Transverse colon (tissue), 4 donors: ENCODE measurements around the gene KRT39. TPM values are rescaled to one million over a fixed set of nuclear protein-coding genes. Genes with fewer than 3 reads are reported as not detected.
A peak's percentile ranks its signal among the peaks of the same experiment; 100 is the strongest.

Source experiments
- DNase-seq: peaks from one replicate; pipeline ENCODE4 v3.0.0-alpha.2; 2019
- H3K27ac ChIP-seq, 4 donors: fragments of 200-600 bp; sonication (generic); 2 replicates each; pipeline ENCODE4 v1.5.1; 2016 to 2018; ENCODE audit warnings: inconsistent platforms in 4 of 4
- H3K27me3 ChIP-seq: fragments of 200-600 bp; sonication (generic); 2 replicates; pipeline ENCODE4 v1.5.1; 2017; ENCODE audit warnings: inconsistent platforms
- H3K36me3 ChIP-seq, 4 donors: fragments of 200-600 bp; sonication (generic); 2 replicates each; pipeline ENCODE4 v1.5.1; 2017 to 2019; ENCODE audit warnings: inconsistent platforms in 4 of 4
- H3K4me1 ChIP-seq, 4 donors: fragments of 200-600 bp; sonication (generic); 2 replicates each; pipeline ENCODE4 v1.5.1; 2017 to 2020; ENCODE audit warnings: inconsistent platforms in 4 of 4
- H3K4me3 ChIP-seq, 4 donors: fragments of 200-600 bp; sonication (generic); 1 replicate in 1 of 4; 2 replicates in 3 of 4; pipeline versions ENCODE4 v1.5.1 to v1.6.1; 2017 to 2019; ENCODE audit warnings: inconsistent platforms in 4 of 4
- H3K9me3 ChIP-seq, 2 donors: fragments of 200-600 bp; sonication (generic); 2 replicates each; pipeline ENCODE4 v1.5.1; 2017 to 2019; ENCODE audit warnings: inconsistent platforms in 2 of 2
- EP300 ChIP-seq: sonication (generic); formaldehyde crosslinking; IDR thresholded peaks from one replicate; pipeline ENCODE4 v1.6.1; 2017; ENCODE audit warnings: antibody characterized with exemption, low read depth
- POLR2A ChIP-seq: fragments of 450-650 bp; IDR thresholded peaks from one replicate; pipeline ENCODE4 v1.6.1; 2016; ENCODE audit warnings: antibody characterized with exemption, mild to moderate bottlenecking, moderate library complexity
- POLR2AphosphoS5 ChIP-seq, 3 donors: sonication (generic); formaldehyde crosslinking; IDR thresholded peaks; one replicate each; pipeline ENCODE4 v1.6.1; 2016; ENCODE audit warnings: antibody characterized with exemption in 3 of 3
- WGBS, 2 donors: methylation state at CpG; one replicate each; pipeline ENCODE4 v1.1.5; 2018; ENCODE audit warnings: low coverage in 1 of 2; 5-methylcytosine and 5-hydroxymethylcytosine counted together
- in situ Hi-C, 4 donors: fragments of 200-750 bp; cut with MboI; loops; one replicate each; pipeline versions ENCODE4 v1.15.0 to v1.15.1; 2017; ENCODE audit warnings: low sequenced_read_pairs in 3 of 4, low pct_ligation_motif_present in 1 of 4, low pct_unique_long_range_greater_than_20kb in 1 of 4
- intact Hi-C: fragments of 100-400 bp; cut with DNase I; formaldehyde crosslinking; loops from one replicate; pipeline ENCODE4 v1.15.1; 2023; ENCODE audit warnings: low total_unique reads
- small RNA-seq, 4 donors: library from RNA; depleted of rRNA; stranded (forward); fragments of <200 nt; gene quantifications; one replicate each; pipeline ENCODE3, GENCODE V24; 2016
- total RNA-seq, 4 donors: library from RNA; depleted of rRNA; stranded (reverse); fragments of >200 nt; gene quantifications; one replicate each; pipeline ENCODE4 v1.1.0, GENCODE V29; 2016
- TF ChIP-seq, protein P1 (sequence below), 5 experiments: fragments of 200-600 bp in 3 of 5; fragments of 450-650 bp in 2 of 5; sonication (generic) in 3 of 5; IDR thresholded peaks; 1 replicate in 2 of 5; 2 replicates in 3 of 5; pipeline ENCODE4 v1.5.1; 2016 to 2017; ENCODE audit warnings: antibody characterized with exemption in 5 of 5, inconsistent platforms in 3 of 5, mild to moderate bottlenecking in 2 of 5, moderate library complexity in 1 of 5

The KRT39 gene
- total RNA-seq, 4 donors from 2014 or later = not detected

DNA sequence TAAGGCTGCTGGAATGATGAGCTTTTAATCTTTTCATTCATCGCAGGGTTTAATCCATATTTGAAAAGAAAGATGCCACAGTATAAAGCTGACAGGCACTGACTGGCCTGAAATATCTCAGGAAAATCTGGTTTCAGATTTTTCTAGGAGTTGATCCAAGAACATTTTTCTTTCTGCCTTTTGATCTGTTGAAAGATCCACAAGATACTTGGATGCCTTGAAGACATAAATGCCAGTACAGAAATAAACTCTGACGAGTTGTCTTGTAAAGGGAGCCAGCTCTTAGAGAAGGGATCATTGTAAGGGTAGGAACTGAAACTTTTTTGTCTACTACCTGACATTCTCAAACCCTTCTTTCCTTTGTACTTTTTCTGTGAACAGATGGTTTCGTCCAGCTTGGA is 56.3 kb downstream of the KRT39 start:
- Histone ChIP-seq H3K27me3 (no peaks in the 10 kb centered on the region), H3K4me3 (no peak overlapping the region), H3K9me3 (no peaks in the 10 kb centered on the region), H3K27ac (peak overlapping the region; percentile 21 to 49 (median 37)), H3K4me1 (peaks cover 6 to 19% (median 8%) of the 10 kb centered on the region in 4 donors), H3K36me3 (no peaks in the 10 kb centered on the region)
- in situ Hi-C loops (loop anchor here in 3 of 4 donors (10.0 to 25.0 kb wide), 3 partner anchors 414 to 727 kb away; partner anchors contain the start of gene KRT19 (in 1 of the 3)), intact Hi-C loops (loop anchor here (10.0 kb wide), 1 partner anchor 724 kb away; no protein-coding TSS in a partner anchor)
- 57 to 59% methylated on average over 3 of the region's 3 CpGs for WGBS, 2 donors
- TF ChIP-seq, protein P1, sequence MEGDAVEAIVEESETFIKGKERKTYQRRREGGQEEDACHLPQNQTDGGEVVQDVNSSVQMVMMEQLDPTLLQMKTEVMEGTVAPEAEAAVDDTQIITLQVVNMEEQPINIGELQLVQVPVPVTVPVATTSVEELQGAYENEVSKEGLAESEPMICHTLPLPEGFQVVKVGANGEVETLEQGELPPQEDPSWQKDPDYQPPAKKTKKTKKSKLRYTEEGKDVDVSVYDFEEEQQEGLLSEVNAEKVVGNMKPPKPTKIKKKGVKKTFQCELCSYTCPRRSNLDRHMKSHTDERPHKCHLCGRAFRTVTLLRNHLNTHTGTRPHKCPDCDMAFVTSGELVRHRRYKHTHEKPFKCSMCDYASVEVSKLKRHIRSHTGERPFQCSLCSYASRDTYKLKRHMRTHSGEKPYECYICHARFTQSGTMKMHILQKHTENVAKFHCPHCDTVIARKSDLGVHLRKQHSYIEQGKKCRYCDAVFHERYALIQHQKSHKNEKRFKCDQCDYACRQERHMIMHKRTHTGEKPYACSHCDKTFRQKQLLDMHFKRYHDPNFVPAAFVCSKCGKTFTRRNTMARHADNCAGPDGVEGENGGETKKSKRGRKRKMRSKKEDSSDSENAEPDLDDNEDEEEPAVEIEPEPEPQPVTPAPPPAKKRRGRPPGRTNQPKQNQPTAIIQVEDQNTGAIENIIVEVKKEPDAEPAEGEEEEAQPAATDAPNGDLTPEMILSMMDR (IDR thresholded peaks at IDR 0.05) = no peak
- TF ChIP-seq EP300 (no peak), POLR2A (no peak)
- no peak for DNase-seq

DNA sequence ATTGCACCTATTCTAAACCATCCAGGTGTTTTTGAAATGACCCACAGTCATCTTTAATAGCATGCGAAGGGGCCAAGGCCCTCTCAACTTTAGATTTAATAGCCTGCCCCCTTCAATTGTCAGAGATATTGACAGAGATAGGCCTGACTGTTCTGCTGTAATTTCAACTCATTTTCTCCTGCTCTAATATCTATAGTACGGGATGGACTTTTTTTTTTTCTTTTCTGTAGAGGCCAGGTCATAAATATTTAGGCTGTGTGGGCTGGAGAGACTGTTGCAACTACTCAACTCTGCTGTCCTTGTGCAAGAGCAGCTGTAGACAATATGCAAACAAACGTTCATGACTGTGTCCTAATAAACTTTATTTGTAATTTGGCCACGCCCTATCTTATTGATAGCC is 57.0 kb downstream of the KRT39 start:
- in situ Hi-C loops = loop anchor here (10.0 to 25.0 kb wide), 6 partner anchors 415 to 755 kb away; partner anchors contain the start of gene KRT19 (in 1 of the 4)
- Histone ChIP-seq H3K4me1 (peaks cover 7 to 23% (median 9%) of the 10 kb centered on the region in 4 donors), H3K36me3 (no peaks in the 10 kb centered on the region), H3K4me3 (no peak overlapping the region), H3K27me3 (no peaks in the 10 kb centered on the region), H3K9me3 (no peaks in the 10 kb centered on the region), H3K27ac (peak overlapping the region; percentile 21 to 49 (median 37))
- intact Hi-C loops = loop anchor here (10.0 kb wide), 2 partner anchors 725 to 755 kb away; no protein-coding TSS in a partner anchor
- WGBS, 2 donors = 30 to 35% methylated on average over 4 of the region's 4 CpGs
- no peak for DNase-seq
- TF ChIP-seq POLR2A = no peak
- TF ChIP-seq, protein P1 (IDR thresholded peaks at IDR 0.05) = no peak
- TF ChIP-seq POLR2AphosphoS5 (IDR thresholded peaks at IDR 0.05) = no peak
- no peak for TF ChIP-seq EP300

DNA sequence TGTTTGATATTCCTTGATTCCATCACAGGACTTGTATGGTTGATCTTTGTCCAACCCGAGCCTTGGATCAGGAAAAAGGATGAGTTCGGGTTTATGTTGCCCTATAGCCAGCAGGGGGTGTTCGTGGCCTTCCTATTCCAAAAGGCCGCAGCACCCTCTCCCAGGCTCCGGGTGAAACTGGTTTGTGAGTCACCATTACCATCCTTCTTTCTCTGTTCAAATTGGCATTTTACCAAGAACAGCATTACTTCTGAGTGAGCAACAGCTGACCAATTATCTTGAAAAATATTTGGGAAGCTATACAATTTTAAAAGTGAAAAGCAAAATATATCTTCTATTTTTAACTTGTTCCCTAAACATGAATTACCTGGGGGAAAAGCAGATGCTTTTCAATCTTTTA is 57.4 kb downstream of the KRT39 start:
- 0% methylated on average over 2 to 5 of the region's 5 CpGs for WGBS, 2 donors
- no peaks in the 10 kb centered on the region for H3K9me3 ChIP-seq
- H3K27me3 ChIP-seq = no peaks in the 10 kb centered on the region
- H3K4me3 ChIP-seq = no peak overlapping the region
- no peaks in the 10 kb centered on the region for H3K36me3 ChIP-seq
- in situ Hi-C loops = loop anchor here (10.0 to 25.0 kb wide), 5 partner anchors 628 to 755 kb away; partner anchors contain the start of gene KRT19 (in 1 of the 4)
- DNase-seq = peak; percentile 86
- intact Hi-C loops = loop anchor here (10.0 kb wide), 1 partner anchor 755 kb away; no protein-coding TSS in a partner anchor
- peak in 1 of 3 donors; percentile 26 for TF ChIP-seq POLR2AphosphoS5 (IDR thresholded peaks at IDR 0.05)
- no peak for TF ChIP-seq EP300
- TF ChIP-seq, protein P1 (IDR thresholded peaks at IDR 0.05) = peak; percentile 61 to 91 (median 75)
- no peak for TF ChIP-seq POLR2A
- peaks cover 9 to 24% (median 9%) of the 10 kb centered on the region in 4 donors for H3K4me1 ChIP-seq
- peak overlapping the region; percentile 21 to 49 (median 37) for H3K27ac ChIP-seq

Small RNAs within 50 kb of the gene (small RNA-seq; reads per million reads assigned to genes)
- gene KRTAP3-4P = 0 reads per million in 4 donors

Other genes with a start within 250 kb of the KRT39 start
- not detected for gene KRT25, start 211.6 kb downstream of the KRT39 start, total RNA-seq
- not detected for gene KRT26, start 194.7 kb downstream of the KRT39 start, total RNA-seq
- 1 to 10 TPM in 1 of 4 donors, not detected in 3; 1.1 TPM for gene KRT27, start 184.4 kb downstream of the KRT39 start, total RNA-seq
- not detected for gene KRT28, start 167.0 kb downstream of the KRT39 start, total RNA-seq
- gene KRT10, start 144.3 kb downstream of the KRT39 start, total RNA-seq = 10 to 100 TPM in 2 of 4 donors, 1 to 10 TPM in 1, not detected in 1; 2.2 to 12.7 (median 11.7) TPM
- 10 to 100 TPM in 1 of 4 donors, 1 to 10 TPM in 1, under 1 TPM in 1, not detected in 1; 0.40 to 20.0 (median 3.8) TPM for gene KRT12, start 99.7 kb downstream of the KRT39 start, total RNA-seq
- gene KRT20, start 81.7 kb downstream of the KRT39 start, total RNA-seq = 100 to 1,000 TPM; 207 to 797 (median 735) TPM
- 1 to 10 TPM in 2 of 4 donors, not detected in 2; 1.1 to 2.5 TPM for gene KRT23, start 29.3 kb downstream of the KRT39 start, total RNA-seq
- under 1 TPM in 1 of 4 donors, not detected in 3; 0.48 TPM for gene KRT40, start 17.4 kb upstream of the KRT39 start, total RNA-seq
- not detected for gene KRTAP3-3, start 27.2 kb upstream of the KRT39 start, total RNA-seq
- gene KRTAP3-2, start 33.0 kb upstream of the KRT39 start, total RNA-seq = not detected
- gene KRTAP3-1, start 42.2 kb upstream of the KRT39 start, total RNA-seq = not detected
- not detected for gene KRTAP1-5, start 60.3 kb upstream of the KRT39 start, total RNA-seq
- gene KRTAP1-4, start 63.2 kb upstream of the KRT39 start, total RNA-seq = not detected
- gene KRTAP1-3, start 67.9 kb upstream of the KRT39 start, total RNA-seq = not detected
- not detected for gene KRTAP1-1, start 74.5 kb upstream of the KRT39 start, total RNA-seq
- not detected for gene KRTAP2-1, start 80.4 kb upstream of the KRT39 start, total RNA-seq
- not detected for gene KRTAP2-2, start 88.3 kb upstream of the KRT39 start, total RNA-seq
- not detected for gene KRTAP2-3, start 93.2 kb upstream of the KRT39 start, total RNA-seq
- not detected for gene KRTAP2-4, start 98.9 kb upstream of the KRT39 start, total RNA-seq
- not detected for gene KRTAP4-7, start 117.2 kb upstream of the KRT39 start, total RNA-seq
- gene KRTAP4-8, start 131.2 kb upstream of the KRT39 start, total RNA-seq = not detected
- not detected for gene KRTAP4-16, start 135.3 kb upstream of the KRT39 start, total RNA-seq
- not detected for gene KRTAP4-9, start 138.4 kb upstream of the KRT39 start, total RNA-seq
- not detected for gene KRTAP4-11, start 151.4 kb upstream of the KRT39 start, total RNA-seq
- not detected for gene KRTAP4-12, start 157.2 kb upstream of the KRT39 start, total RNA-seq
- not detected for gene KRTAP4-6, start 173.6 kb upstream of the KRT39 start, total RNA-seq
- gene KRTAP4-5, start 182.9 kb upstream of the KRT39 start, total RNA-seq = not detected
- not detected for gene KRTAP4-4, start 193.8 kb upstream of the KRT39 start, total RNA-seq
- not detected for gene KRTAP4-3, start 201.3 kb upstream of the KRT39 start, total RNA-seq
- not detected for gene KRTAP4-2, start 211.3 kb upstream of the KRT39 start, total RNA-seq
- under 1 TPM in 1 of 4 donors, not detected in 3; 0.82 TPM for gene KRTAP4-1, start 218.0 kb upstream of the KRT39 start, total RNA-seq
- not detected for gene KRTAP9-1, start 222.9 kb upstream of the KRT39 start, total RNA-seq